WTC11 (cell line): ENCODE measurements around the gene UNC13D. TPM values are rescaled to one million over a fixed set of nuclear protein-coding genes. Genes with fewer than 3 reads are reported as not detected.

Experiments
- ATAC-seq: fragments of 200-7000 bp; cut with Tn5 transposase; 2 replicates; pipeline ENCODE4 v1.10.0; 2021; ENCODE audit warnings: mild to moderate bottlenecking, moderate library complexity
- CTCF ChIA-PET: fragments of 300-600 bp; sonication (Branson Sonifier 250); formaldehyde crosslinking; loops from one replicate; lab custom pipeline; 2021; ENCODE audit warnings: antibody characterized with exemption; lab: Charles Lee
- POLR2A ChIA-PET: fragments of 350-600 bp; sonication (Branson Sonifier 250); formaldehyde crosslinking; loops from one replicate; lab custom pipeline; 2021; ENCODE audit warnings: antibody characterized with exemption; lab: Charles Lee
- DNase-seq: peaks from one replicate; pipeline ENCODE4 v3.0.0; 2021; ENCODE audit warnings: low spot score
- H3K27ac Mint-ChIP-seq: 2 replicates; pipeline ENCODE4 v1.8.0; 2021; ENCODE audit warnings: mixed read lengths
- H3K27me3 Mint-ChIP-seq: 2 replicates; pipeline ENCODE4 v1.8.0; 2021; ENCODE audit warnings: low read depth, mild to moderate bottlenecking, moderate library complexity, mixed read lengths
- H3K36me3 Mint-ChIP-seq: 2 replicates; pipeline ENCODE4 v1.8.0; 2021; ENCODE audit warnings: mixed read lengths
- H3K4me1 Mint-ChIP-seq: 2 replicates; pipeline ENCODE4 v1.8.0; 2022; ENCODE audit warnings: mixed read lengths
- H3K4me3 Mint-ChIP-seq: 2 replicates; pipeline ENCODE4 v1.8.0; 2021; ENCODE audit warnings: mild to moderate bottlenecking, moderate library complexity, mixed read lengths
- H3K9me3 Mint-ChIP-seq: 2 replicates; pipeline ENCODE4 v1.8.0; 2021; ENCODE audit warnings: mixed read lengths
- ARID4B ChIP-seq: sonication (generic); formaldehyde crosslinking; IDR thresholded peaks from 2 replicates; pipeline ENCODE4 v1.8.0; 2023; ENCODE audit warnings: missing genetic modification reagents, mild to moderate bottlenecking, borderline replicate concordance
- ATF1 ChIP-seq: sonication (generic); formaldehyde crosslinking; IDR thresholded peaks from 2 replicates; pipeline ENCODE4 v1.8.1; 2023; ENCODE audit warnings: mild to moderate bottlenecking, moderate library complexity, missing genetic modification reagents
- CTCF ChIP-seq: fragments of 200-600 bp; IDR thresholded peaks from 2 replicates; pipeline ENCODE4 v1.8.0; 2022; ENCODE audit warnings: antibody characterized with exemption
- E2F4 ChIP-seq: sonication (generic); formaldehyde crosslinking; IDR thresholded peaks from 2 replicates; pipeline ENCODE4 v1.8.1; 2022; ENCODE audit warnings: low read depth, mild to moderate bottlenecking, moderate library complexity, missing genetic modification reagents, borderline replicate concordance
- E2F5 ChIP-seq: sonication (generic); formaldehyde crosslinking; IDR thresholded peaks from 2 replicates; pipeline ENCODE4 v1.8.1; 2022; ENCODE audit warnings: mild to moderate bottlenecking, moderate library complexity, missing genetic modification reagents
- ELF4 ChIP-seq: sonication (generic); formaldehyde crosslinking; IDR thresholded peaks from 2 replicates; pipeline ENCODE4 v1.8.1; 2022; ENCODE audit warnings: low read depth, mild to moderate bottlenecking, moderate library complexity, missing genetic modification reagents
- JAZF1 ChIP-seq: fragments of 250-450 bp; sonication (Bioruptor Pico); IDR thresholded peaks from 2 replicates; pipeline ENCODE4 v1.9.0; 2021; ENCODE audit warnings: moderate library complexity, mild to moderate bottlenecking, inconsistent platforms
- NR2C2 ChIP-seq: sonication (generic); formaldehyde crosslinking; IDR thresholded peaks from 2 replicates; pipeline ENCODE4 v1.8.0; 2022; ENCODE audit warnings: mild to moderate bottlenecking, missing genetic modification reagents
- OVOL2 ChIP-seq: fragments of 250-450 bp; sonication (Bioruptor Pico); IDR thresholded peaks from 2 replicates; pipeline ENCODE4 v1.9.0; 2021; ENCODE audit warnings: mild to moderate bottlenecking, borderline replicate concordance
- RORB ChIP-seq: fragments of 250-450 bp; sonication (Bioruptor Pico); IDR thresholded peaks from 2 replicates; pipeline ENCODE4 v1.9.0; 2021; ENCODE audit warnings: mild to moderate bottlenecking
- ZNF121 ChIP-seq: sonication (generic); formaldehyde crosslinking; IDR thresholded peaks from 2 replicates; pipeline ENCODE4 v1.8.0; 2023; ENCODE audit warnings: missing genetic modification reagents
- ZNF281 ChIP-seq: sonication (generic); formaldehyde crosslinking; IDR thresholded peaks from 2 replicates; pipeline ENCODE4 v1.8.0; 2023; ENCODE audit warnings: mild to moderate bottlenecking, missing genetic modification reagents
- total RNA-seq: library from RNA; stranded (reverse); gene quantifications from 3 replicates; pipeline ENCODE4 v1.2.3, GENCODE V29; 2021

The UNC13D gene
- total RNA-seq, 1 experiment from 2014 or later, result 13.1 TPM

GRCh38 chr17:75845058-75845711 is 981 bp upstream of the UNC13D start (continued):
- no peak for TF ChIP-seq RORB (CRISPR knock-in tag)
- TF ChIP-seq, all 79 proteins: peak for 10

- Mint-ChIP-seq H3K4me3 (no peak overlapping the region), H3K27ac (no peak overlapping the region), H3K4me1 (peaks cover 21% of the 10 kb centered on the region), H3K9me3 (no peaks in the 10 kb centered on the region), H3K27me3 (no peaks in the 10 kb centered on the region), H3K36me3 (peaks cover 24% of the 10 kb centered on the region)
- 0 out of 2 replicates have a peak, but pooled peaks have one; percentile 6 for TF ChIP-seq ZNF121
- TF ChIP-seq ZNF281, result no peak
- CTCF ChIA-PET, result interaction anchor here (0.6 to 8.8 kb wide), 20 partner anchors 10 to 435 kb away, joined by 4 to 180 read pairs (median 6); partner anchors contain the start of genes GALK1, SMIM5, TRIM47 and WBP2
- POLR2A ChIA-PET, result interaction anchor here (0.6 to 1.2 kb wide), 2 partner anchors 17 to 18 kb away, joined by 3 to 4 read pairs; no protein-coding TSS in a partner anchor
- no peak; the same call in 1 of the 2 replicates for ATAC-seq
- DNase-seq, result no peak
Observed at GRCh38 chr17:75844530-75845057, 390 bp upstream of the UNC13D start.

GRCh38 chr17:75842963-75843576 is 1.1 kb downstream of the UNC13D start:
- Mint-ChIP-seq H3K36me3 (peaks cover 18% of the 10 kb centered on the region; the same call in 1 of the 2 replicates), H3K4me3 (no peak overlapping the region), H3K27me3 (no peaks in the 10 kb centered on the region), H3K27ac (no peak overlapping the region), H3K9me3 (no peaks in the 10 kb centered on the region), H3K4me1 (peaks cover 14% of the 10 kb centered on the region)
- no peak for ATAC-seq
- no peak for DNase-seq
- TF ChIP-seq CTCF, result no peak
- TF ChIP-seq E2F4 (CRISPR knock-in tag), result no peak
- TF ChIP-seq JAZF1 (CRISPR knock-in tag), result no peak
- TF ChIP-seq ARID4B (CRISPR knock-in tag), result no peak
- TF ChIP-seq ATF1, result no peak
- TF ChIP-seq E2F5 (CRISPR knock-in tag), result no peak
- no peak for TF ChIP-seq ELF4
- TF ChIP-seq OVOL2 (CRISPR knock-in tag), result no peak
- TF ChIP-seq NR2C2 (CRISPR knock-in tag), result no peak
- POLR2A ChIA-PET, result interaction anchor here (0.5 to 1.1 kb wide), 2 partner anchors 59 to 262 kb away, joined by 3 read pairs; no protein-coding TSS in a partner anchor
- CTCF ChIA-PET, result interaction anchor here (0.6 to 8.8 kb wide), 3 partner anchors 14 to 154 kb away, joined by 3 to 180 read pairs (median 3); no protein-coding TSS in a partner anchor
